Left forelimb (tissue), 1 donor: ENCODE data around the gene KIF6.

Experiments
- DNase-seq: peaks from one replicate; pipeline ENCODE4 v3.0.0-alpha.2; 2018; ENCODE audit warnings: low spot score

Gene KIF6

DNA sequence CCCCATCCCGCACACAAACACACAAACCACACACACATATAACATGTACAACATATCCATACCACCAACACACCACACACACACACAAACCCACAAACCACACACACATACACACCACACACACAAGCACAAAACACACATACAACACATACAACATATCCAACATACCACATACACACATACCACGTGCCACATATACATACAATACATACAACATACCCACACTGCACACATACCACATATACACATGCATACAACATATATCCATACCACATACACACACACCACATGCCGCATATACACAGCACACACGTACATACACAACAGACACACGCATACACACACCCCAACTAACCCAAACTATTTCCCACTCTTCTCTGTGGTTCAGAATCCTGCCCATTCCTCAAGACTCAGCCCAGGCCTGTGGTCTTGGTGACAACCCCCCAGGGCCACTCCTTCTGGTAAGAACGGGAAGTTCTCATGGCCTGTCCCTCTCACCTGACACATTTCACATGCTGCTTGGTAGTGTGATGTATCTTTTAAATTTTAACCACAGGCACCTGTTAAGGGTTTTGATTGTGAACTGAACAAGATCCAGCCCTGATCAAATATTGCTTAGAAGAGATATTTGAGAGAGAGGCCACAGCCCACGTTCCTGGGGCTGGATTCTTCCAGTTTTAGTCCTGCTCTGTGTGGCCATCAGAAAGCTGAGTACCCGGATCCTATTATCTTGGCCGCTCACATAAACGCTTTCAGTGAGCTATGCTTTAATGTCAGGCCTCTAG, 346.8 kb downstream of the KIF6 start:
- DNase-seq: no peak

GRCh38 chr6:39377539-39377950, 347.7 kb downstream of the KIF6 start:
- peak; percentile 78 for DNase-seq

DNA sequence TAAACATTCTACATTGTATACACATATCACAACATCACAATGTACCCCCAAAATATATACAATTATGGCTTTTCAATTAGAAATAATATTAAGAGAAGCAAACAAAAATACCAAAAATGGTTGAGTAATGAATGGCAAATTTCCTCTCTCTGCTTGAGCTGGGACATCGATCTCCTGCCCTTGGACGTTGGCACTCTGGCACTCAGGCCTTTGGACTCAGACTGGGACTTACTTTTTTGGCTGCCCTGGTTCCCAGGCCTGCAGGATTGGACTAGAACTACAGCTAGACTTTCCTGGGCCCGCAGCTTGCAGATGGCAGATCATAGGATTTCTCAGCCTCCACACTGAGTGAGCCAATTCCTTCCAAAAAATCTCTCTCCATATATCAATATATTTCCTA, 349.8 kb downstream of the KIF6 start:
- DNase-seq: no peak

GRCh38 chr6:39370390-39370789, 354.8 kb downstream of the KIF6 start:
- DNase-seq: no peak

- DNase-seq: no peak
These were observed 355.2 kb downstream of the KIF6 start for GRCh38 chr6:39369987-39370386.

GRCh38 chr6:39367700-39368099, 357.5 kb downstream of the KIF6 start:
- DNase-seq: no peak

GRCh38 chr6:39366931-39367618, 358.1 kb downstream of the KIF6 start:
- DNase-seq: no peak

DNA sequence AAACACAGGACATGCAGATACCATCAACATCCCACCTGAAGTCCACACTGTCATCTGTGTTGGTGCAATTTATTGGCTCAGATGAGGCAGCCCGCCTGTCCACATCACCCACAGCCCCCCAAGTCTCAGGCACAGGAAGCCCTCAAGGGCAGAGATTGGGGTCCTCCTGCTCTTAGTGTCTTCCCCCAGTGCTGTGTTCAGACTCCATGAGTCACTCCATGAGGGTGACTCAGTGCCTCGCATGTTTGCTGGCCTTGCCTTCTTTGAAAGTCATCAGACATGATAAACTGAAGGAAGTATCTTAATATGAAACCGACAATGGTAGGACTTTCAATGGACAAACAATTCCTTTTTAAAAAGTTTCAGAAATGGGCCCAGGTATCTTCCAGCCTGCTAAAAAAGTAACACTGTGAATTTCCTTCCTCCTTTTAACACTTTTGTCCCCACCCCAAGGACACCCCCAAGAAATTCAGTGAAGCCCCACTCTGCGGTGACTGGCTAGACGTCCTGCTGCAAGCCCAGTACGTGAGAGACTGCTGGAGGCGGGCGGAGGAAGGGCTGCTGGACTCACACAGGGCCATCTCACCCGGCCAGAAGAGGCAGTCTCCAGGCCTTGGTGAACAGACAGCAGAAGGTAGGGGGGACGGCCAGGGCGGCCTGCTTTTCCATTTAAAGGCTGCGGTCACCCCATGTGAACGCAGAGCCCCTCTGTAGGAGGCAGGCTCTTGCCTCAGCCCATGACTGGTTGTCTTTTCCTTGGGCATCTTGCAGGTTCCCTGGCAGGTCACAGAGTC, 359.7 kb downstream of the KIF6 start:
- no peak for DNase-seq

GRCh38 chr6:39363280-39363679, 361.9 kb downstream of the KIF6 start:
- DNase-seq: no peak

GRCh38 chr6:39362487-39362865, 362.7 kb downstream of the KIF6 start:
- no peak for DNase-seq

DNA sequence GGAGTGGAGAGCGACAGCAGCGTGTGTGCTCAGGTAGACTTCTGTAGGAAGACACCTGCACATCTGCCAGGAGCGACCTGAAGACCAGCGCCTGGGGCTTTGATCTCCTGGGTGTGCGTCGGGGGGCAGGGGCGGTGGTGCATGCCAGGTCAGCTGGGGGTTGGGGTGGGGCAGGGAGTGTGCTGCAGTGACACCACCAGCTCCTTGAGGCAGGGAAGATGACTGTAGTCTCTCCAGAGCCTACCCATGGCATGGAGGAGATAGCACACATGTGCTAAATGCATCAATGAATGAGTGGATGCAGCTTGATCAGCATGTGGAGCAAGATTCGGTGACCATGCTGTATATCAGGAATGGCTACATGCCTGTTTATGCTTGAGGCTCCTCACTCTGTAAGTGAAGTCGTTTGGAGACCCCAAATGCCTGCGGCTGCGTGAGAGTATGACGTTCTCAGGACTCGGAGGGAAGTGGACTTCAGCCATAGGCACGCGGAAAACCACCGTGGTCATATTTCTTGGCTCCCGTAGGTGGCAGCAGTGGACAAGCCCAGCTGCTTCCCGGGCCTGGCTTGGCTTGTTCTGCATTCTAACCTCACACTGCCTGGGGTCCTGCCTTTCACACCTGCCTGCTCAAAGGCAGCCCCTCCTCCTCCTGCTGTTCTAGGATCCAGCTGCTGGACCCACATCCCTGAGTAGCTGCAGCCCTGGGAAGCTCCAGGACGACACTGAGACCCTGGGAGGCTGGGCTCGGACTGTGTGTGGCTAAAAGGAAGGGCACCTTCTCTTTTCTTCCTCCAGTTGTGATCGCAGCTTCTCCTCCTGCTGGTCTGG, 363.3 kb downstream of the KIF6 start:
- DNase-seq: peak; percentile 78

DNA sequence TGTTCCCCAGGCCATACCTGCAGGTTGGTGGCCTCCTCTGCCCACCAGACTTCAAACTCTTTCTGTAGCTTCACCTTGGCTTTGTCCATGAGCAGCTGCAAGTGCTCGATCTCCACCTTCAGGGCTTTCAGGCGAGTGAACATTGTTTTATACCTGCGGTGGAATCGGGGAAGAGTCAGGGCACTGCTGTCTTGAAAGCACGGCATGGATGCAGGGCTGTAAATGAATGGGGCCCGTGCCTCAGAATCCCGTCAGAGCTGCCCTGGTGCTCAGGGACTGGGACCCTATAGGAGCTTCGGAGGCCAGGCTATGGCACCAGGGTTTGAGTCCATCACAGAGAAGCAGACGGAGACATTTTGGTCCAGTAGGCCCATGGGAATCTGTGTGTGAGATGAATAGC, 364.8 kb downstream of the KIF6 start:
- DNase-seq: no peak

DNA sequence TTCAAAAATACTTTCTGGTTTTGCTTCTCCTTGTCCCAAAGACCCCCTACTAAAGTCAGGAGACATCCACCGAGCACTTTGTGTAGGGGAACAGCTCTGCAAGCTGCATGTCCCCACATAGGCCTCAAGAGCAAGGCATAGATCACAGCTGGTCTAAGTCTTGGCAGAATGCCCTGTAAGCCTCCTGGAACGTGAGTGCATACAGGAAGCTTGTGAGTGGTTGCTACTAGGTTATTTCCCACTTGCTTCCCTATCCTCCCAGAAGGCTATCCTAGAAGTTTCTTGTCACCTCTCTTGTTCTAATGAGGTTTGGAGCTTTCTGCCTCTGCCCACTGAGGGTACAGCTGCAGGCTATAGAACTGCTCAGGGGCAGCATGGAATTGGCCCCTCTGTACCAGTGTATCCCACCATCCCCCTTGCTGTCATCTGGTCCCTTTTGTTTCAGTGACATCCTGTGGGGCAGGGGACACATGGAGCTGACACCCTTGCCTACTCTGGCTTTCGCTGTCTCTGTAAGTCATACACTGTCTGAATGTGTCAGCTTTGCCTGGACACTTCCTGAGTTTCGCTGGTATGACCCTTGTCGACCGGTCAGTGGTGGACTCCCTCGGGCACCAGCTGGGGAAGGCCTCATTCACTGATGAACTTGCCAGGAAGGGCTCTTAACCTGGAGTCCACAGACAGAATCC, 367.1 kb downstream of the KIF6 start:
- no peak for DNase-seq

DNA sequence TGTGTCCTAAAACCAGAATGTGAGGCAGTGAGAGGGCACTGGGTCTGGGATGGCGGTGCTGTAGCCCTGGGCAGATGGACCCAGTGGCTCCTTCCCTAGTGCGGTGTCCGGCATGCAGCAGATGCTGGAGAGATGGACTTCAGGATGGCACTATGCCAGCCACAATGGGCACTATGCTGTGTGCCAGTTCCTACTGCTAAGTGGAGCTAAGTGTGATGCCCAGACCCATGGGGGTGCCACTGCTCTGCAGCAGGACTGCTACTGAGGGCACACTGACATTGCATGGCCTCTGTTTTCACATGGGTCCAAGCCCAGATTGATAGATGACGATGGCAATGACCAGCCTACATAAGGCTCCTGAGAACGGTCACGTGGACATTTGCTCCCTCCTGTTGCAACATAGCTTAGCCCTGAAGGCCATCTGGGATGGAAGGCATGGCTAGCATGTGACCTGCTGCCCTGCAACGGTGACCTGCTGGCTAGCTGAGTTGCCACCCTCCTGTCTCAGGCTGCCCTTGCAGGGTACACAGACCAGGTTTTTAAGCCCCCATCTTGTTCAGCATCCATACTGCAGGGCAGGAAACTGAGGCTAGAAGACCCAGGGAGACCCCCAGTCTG, 371.4 kb downstream of the KIF6 start:
- peak; percentile 53 for DNase-seq

DNA sequence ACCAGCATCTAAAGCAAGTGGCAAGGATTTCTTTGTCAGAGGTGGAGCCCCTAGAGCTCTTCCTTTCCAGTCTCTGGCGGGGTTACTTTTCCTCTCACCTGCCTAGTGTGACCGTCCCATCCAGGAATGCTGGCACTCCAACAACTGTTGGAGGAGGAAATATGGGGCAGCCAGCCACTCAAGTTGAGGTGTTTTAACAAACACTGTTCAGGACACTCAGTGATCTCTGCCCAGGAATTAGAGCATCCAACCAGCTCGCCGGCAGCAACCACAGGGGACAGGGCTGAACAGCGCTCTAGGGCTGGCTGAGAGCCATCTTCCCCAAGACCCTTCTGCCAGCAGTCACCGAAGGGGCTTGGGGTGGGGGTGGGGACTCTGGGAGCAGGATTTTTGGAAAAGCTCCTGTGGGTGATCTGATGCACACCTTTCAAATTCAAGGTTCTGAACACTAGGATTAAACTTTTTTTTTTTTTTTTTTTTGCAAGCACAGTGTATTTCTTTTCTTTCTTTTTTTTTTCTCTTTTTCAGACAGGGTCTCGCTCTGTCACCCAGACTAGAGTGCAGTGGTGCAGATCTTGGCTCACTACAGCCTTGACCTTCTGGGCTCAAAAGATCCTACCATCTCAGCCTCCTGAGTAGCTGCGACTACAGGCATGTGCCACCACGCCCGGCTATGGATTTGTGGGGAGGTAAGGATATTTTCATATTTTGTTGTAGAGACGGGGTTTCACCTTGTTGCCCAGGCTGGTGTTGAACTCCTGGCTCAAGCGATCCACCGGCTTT, 374.3 kb downstream of the KIF6 start:
- peak; percentile 46 for DNase-seq

GRCh38 chr6:39348740-39349139, 376.5 kb downstream of the KIF6 start:
- DNase-seq: no peak

GRCh38 chr6:39347906-39348585, 377.2 kb downstream of the KIF6 start:
- DNase-seq: peak; percentile 83

- no peak for DNase-seq
These were observed 378.0 kb downstream of the KIF6 start for GRCh38 chr6:39347206-39347605.

GRCh38 chr6:39344821-39345280, 380.4 kb downstream of the KIF6 start:
- no peak for DNase-seq
